Heart left ventricle (tissue), 13 donors: Measurements from ENCODE around the gene TMC6.

Experiments used
- CTCF ChIP-seq, 12 donors: fragments of 200-600 bp; sonication (generic) in 4 of 12; IDR thresholded peaks; one replicate each; pipeline versions ENCODE4 v1.5.0 to v1.8.0; 2018 to 2022; ENCODE audit warnings: antibody characterized with exemption in 12 of 12, mild to moderate bottlenecking in 5 of 12
- POLR2A ChIP-seq, 2 donors: fragments of 450-650 bp; IDR thresholded peaks; one replicate each; pipeline ENCODE4 v1.6.1; 2017; ENCODE audit warnings: antibody characterized with exemption in 2 of 2, mild to moderate bottlenecking in 2 of 2, moderate library complexity in 2 of 2
- donor health status: ischemic (EF 13 %, LVEDD 7.1; RV severe dilation, severe dysfunction).
- donor health status: DM: no; HTN: yes; CAD: no.
- donor health status: DM: no; HTN: no; CAD: no.
- donor health status: ischemic (EF 25% LVEDD 6.9; RV normal size, moderate dysfunction).
- donor health status: ischemic (EF 25% LVEDD 5.7; RV mildly dilated, moderate dysfunction).
- donor health status: ischemic (EF 35%, LVEDD 5.7; RV mildly dilated, moderate dysfunction).
- donor health status: nonischemic (EF 11% LVEDD 7.7; RV severe dilation, severe dysfunction).
- donor health status: DM: yes; HTN: yes; CAD: no.
- donor health status: PGD.
- donor health status: ischemic (EF 29% LVEDD 5.4; RV normal size, mild dysfunction).
- donor health status: nonischemic (EF 23%, LVEDD 6.1; RV moderate dilation, normal function).

- TF ChIP-seq POLR2A (IDR thresholded peaks at IDR 0.05) (no peak), CTCF (IDR thresholded peaks at IDR 0.05) (no peak)
Measured at GRCh38 chr17:78130437-78131101, 2.0 kb upstream of the TMC6 start, which contains the start of gene TMC8.
